K562 (cell line): ENCODE measurements around the gene PLCG2. TPM values are rescaled to one million over a fixed set of nuclear protein-coding genes. Genes with fewer than 3 reads are reported as not detected.

ENCODE experiments used
- ATAC-seq: fragments of 200-7000 bp; cut with Tn5 transposase; 3 replicates; pipeline ENCODE4 v1.9.1; 2020; ENCODE audit warnings: moderate library complexity
- BruUV-seq: library from RNA; stranded (reverse); fragments of 400-500 nt; replicated peaks from 2 replicates; lab custom pipeline; 2021; lab: Mats Ljungman, UMichigan
- CTCF ChIA-PET: fragments of 300-600 bp; formaldehyde crosslinking; extraction: SDS; loops from one replicate; lab custom pipeline; 2021; ENCODE audit warnings: low intra/inter-chr PET ratio; lab: Yijun Ruan, JAX
- POLR2A ChIA-PET: fragments of 300-600, 350-650 bp; sonication (Branson Sonifier 250); formaldehyde crosslinking; extraction: SDS; loops from one replicate; lab custom pipeline; 2021; ENCODE audit warnings: antibody characterized with exemption, inconsistent platforms; lab: Yijun Ruan, JAX
- DNase-seq, 4 experiments: peaks; one replicate each; pipeline versions ENCODE4 v3.0.0 to v3.0.0-alpha.2; 2011 to 2018; ENCODE audit warnings: low spot score in 3 of 4, mixed read lengths in 3 of 4; ENCODE audit errors: extremely low read depth in 1 of 4
- FAIRE-seq: peaks from 2 replicates; lab custom pipeline; 2011; peaks lifted over from hg19 to GRCh38; lab: Jason Lieb, UNC
- H2AFZ ChIP-seq: 2 replicates; pipeline ENCODE4 v1.6.0; 2011; ENCODE audit warnings: low read depth, low read length, control low read depth, inconsistent platforms
- H3K27ac ChIP-seq: fragments of 200-600 bp; 3 replicates; pipeline ENCODE4 v1.8.0; 2011; ENCODE audit warnings: low read depth, mild to moderate bottlenecking, control low read depth, inconsistent platforms, low read length, moderate library complexity, mixed read lengths; ENCODE audit errors: extremely low read depth
- H3K27me3 ChIP-seq, 2 experiments: fragments of 300-600 bp in 1 of 2; 2 replicates in 1 of 2; 3 replicates in 1 of 2; pipeline versions ENCODE4 v1.6.0 to v1.8.0; 2011; ENCODE audit warnings: inconsistent platforms in 2 of 2, low read length in 2 of 2, mild to moderate bottlenecking in 1 of 2, mixed read lengths in 1 of 2, moderate library complexity in 1 of 2; ENCODE audit not compliant: control insufficient read depth in 2 of 2, insufficient read depth in 2 of 2
- H3K36me3 ChIP-seq: fragments of 300-600 bp; 3 replicates; pipeline ENCODE4 v1.8.0; 2011; ENCODE audit warnings: mild to moderate bottlenecking, low read length, inconsistent platforms; ENCODE audit not compliant: control insufficient read depth, insufficient read depth
- H3K4me1 ChIP-seq, 2 experiments: fragments of 200-600 bp in 1 of 2; replicated peaks in 1 of 2; 2 replicates in 1 of 2; 3 replicates in 1 of 2; pipeline versions ENCODE4 v1.5.1 to v1.8.0; 2011; ENCODE audit warnings: inconsistent platforms in 2 of 2, low read length in 2 of 2, mild to moderate bottlenecking in 1 of 2, mixed read lengths in 1 of 2, moderate library complexity in 1 of 2; ENCODE audit not compliant: control insufficient read depth in 2 of 2, insufficient read depth in 2 of 2
- H3K4me2 ChIP-seq: 2 replicates; pipeline ENCODE4 v1.6.1; 2011; ENCODE audit warnings: low read length, control low read depth, inconsistent platforms, mixed read lengths; ENCODE audit not compliant: insufficient read depth
- H3K4me3 ChIP-seq: fragments of 200-600 bp; sonication (generic), shearing (Covaris generic); 2 replicates; pipeline ENCODE4 v1.5.1; 2016; ENCODE audit warnings: control low read depth, inconsistent platforms
- H3K79me2 ChIP-seq: fragments of 200-600 bp; 3 replicates; pipeline ENCODE4 v1.8.0; 2011; ENCODE audit warnings: low read length, inconsistent platforms; ENCODE audit not compliant: control insufficient read depth, insufficient read depth
- H3K9ac ChIP-seq, 2 experiments: 2 replicates each; pipeline versions ENCODE4 v1.6.0 to v1.6.1; 2011; ENCODE audit warnings: low read depth in 2 of 2, low read length in 2 of 2, control low read depth in 1 of 2, inconsistent platforms in 1 of 2, mild to moderate bottlenecking in 1 of 2, mixed read lengths in 1 of 2; ENCODE audit not compliant: insufficient read depth in 1 of 2
- H3K9me1 ChIP-seq: one replicate; pipeline ENCODE4 v1.6.0; 2011; ENCODE audit warnings: inconsistent platforms, mild to moderate bottlenecking, low read length, moderate library complexity; ENCODE audit not compliant: control insufficient read depth, insufficient read depth
- H3K9me3 ChIP-seq: replicated peaks from 2 replicates; pipeline ENCODE4 v1.5.1; 2011; ENCODE audit warnings: low read depth, low read length, inconsistent platforms; ENCODE audit not compliant: control insufficient read depth, insufficient read depth
- H4K20me1 ChIP-seq: replicated peaks from 2 replicates; pipeline ENCODE4 v1.6.1; 2011; ENCODE audit warnings: low read length, inconsistent platforms, mixed read lengths; ENCODE audit not compliant: control insufficient read depth, insufficient read depth
- CBFA2T2 ChIP-seq: fragments of 450-650 bp; conservative IDR thresholded peaks from 2 replicates; pipeline ENCODE4 v1.6.1; 2017; ENCODE audit warnings: mild to moderate bottlenecking
- CREB3 ChIP-seq: fragments of 450-650 bp; conservative IDR thresholded peaks from 2 replicates; pipeline ENCODE4 v1.6.1; 2016; ENCODE audit warnings: missing genetic modification characterization, low read depth, mild to moderate bottlenecking, missing compliant biosample characterization, moderate library complexity
- DACH1 ChIP-seq: fragments of 450-650 bp; IDR thresholded peaks from 2 replicates; pipeline ENCODE4 v1.6.1; 2018; ENCODE audit not compliant: partially characterized antibody
- JUNB ChIP-seq: fragments of 450-650 bp; formaldehyde crosslinking; conservative IDR thresholded peaks from 2 replicates; pipeline ENCODE4 v1.4.0; 2020; ENCODE audit warnings: mild to moderate bottlenecking
- MEIS2 ChIP-seq: fragments of 450-650 bp; IDR thresholded peaks from 2 replicates; pipeline ENCODE4 v1.6.1; 2014; ENCODE audit warnings: mild to moderate bottlenecking; ENCODE audit not compliant: partially characterized antibody
- PKNOX1 ChIP-seq: fragments of 450-650 bp; IDR thresholded peaks from 2 replicates; pipeline ENCODE4 v1.6.1; 2016
- TBP ChIP-seq: optimal IDR thresholded peaks from 2 replicates; pipeline ENCODE3; 2011; ENCODE audit warnings: low read depth, low read length, improper control_type of control experiment
- TRIM24 ChIP-seq, 2 experiments: fragments of 450-650 bp; IDR thresholded peaks; 2 replicates each; pipeline ENCODE4 v1.6.1; 2016
- XRCC3 ChIP-seq: fragments of 450-650 bp; IDR thresholded peaks from 2 replicates; pipeline ENCODE4 v1.6.1; 2017; ENCODE audit warnings: mild to moderate bottlenecking, moderate library complexity
- ZNF212 ChIP-seq: fragments of 450-650 bp; formaldehyde crosslinking; IDR thresholded peaks from 2 replicates; pipeline ENCODE4 v1.4.0; 2020; ENCODE audit warnings: mild to moderate bottlenecking
- ZNF324 ChIP-seq: fragments of 250-450 bp; sonication (Bioruptor Pico); IDR thresholded peaks from 2 replicates; pipeline ENCODE4 v1.4.0; 2020; ENCODE audit warnings: mild to moderate bottlenecking
- ZNF436 ChIP-seq: fragments of 250-450, 450-650 bp; sonication (Bioruptor Pico); formaldehyde crosslinking; IDR thresholded peaks from 2 replicates; pipeline ENCODE4 v1.7.0; 2020; ENCODE audit warnings: mild to moderate bottlenecking
- ZNF444 ChIP-seq: fragments of 250-450 bp; sonication (Bioruptor Pico); IDR thresholded peaks from 2 replicates; pipeline ENCODE4 v1.4.0; 2020; ENCODE audit warnings: mild to moderate bottlenecking, moderate library complexity
- ZSCAN32 ChIP-seq: fragments of 450-650 bp; formaldehyde crosslinking; IDR thresholded peaks from 2 replicates; pipeline ENCODE4 v1.4.0; 2020; ENCODE audit warnings: mild to moderate bottlenecking, moderate library complexity
- WGBS: fragments of 100-300 bp; shearing (Covaris generic); methylation state at CpG from one replicate; pipeline ENCODE4 v1.1.6; 2016; ENCODE audit warnings: low coverage, mixed read lengths; ENCODE audit not compliant: insufficient coverage; ENCODE audit errors: missing lambda C conversion rate; 5-methylcytosine and 5-hydroxymethylcytosine counted together
- in situ Hi-C: fragments of 300-500 bp; cut with MboI; formaldehyde crosslinking; loops from 4 replicates; pipeline ENCODE4 v1.15.0; 2018; ENCODE audit warnings: inconsistent platforms, mixed read lengths
- intact Hi-C: fragments of 100-400 bp; cut with micrococcal nuclease; formaldehyde crosslinking; loops from 2 replicates; pipeline ENCODE4 v1.14.2; 2022
- polyA plus RNA-seq, 8 experiments: library from polyadenylated mRNA; depleted of rRNA in 4 of 8; stranded (reverse) in 5 of 8; unstranded in 3 of 8; fragments of >200 nt; fragmentation: Nextera tagmentation in 2 of 8; fragmentation: Illumina TruSeq in 1 of 8; extraction: Ambion mirVana in 2 of 8; extraction: Trizol in 1 of 8; gene quantifications; 2 replicates each; pipeline versions ENCODE4 v1.2.1 to v1.2.3, GENCODE V29; 2011 to 2014; ENCODE audit warnings: inconsistent platforms in 1 of 8, missing spikeins in 1 of 8
- total RNA-seq, 7 experiments: library from RNA; depleted of rRNA in 6 of 7; stranded (reverse); fragments of >200 nt in 6 of 7; fragmentation: Illumina TruSeq in 2 of 7; extraction: Trizol in 2 of 7; gene quantifications; 2 replicates each; pipeline versions ENCODE4 v1.2.1 to v1.2.3, GENCODE V29; 2011 to 2021; ENCODE audit warnings: low replicate concordance in 1 of 7
- TF ChIP-seq, protein P1 (sequence below): fragments of 200-400 bp; formaldehyde crosslinking; IDR thresholded peaks from 2 replicates; pipeline ENCODE4 v1.6.1; 2017; ENCODE audit warnings: mild to moderate bottlenecking, low read depth, low read length, moderate library complexity

The PLCG2 gene
- total and polyA plus RNA-seq, 9 of the 15 experiments (the other 6 are each of a cell fraction or from before 2014, with no cell fraction given) = 0.94 to 7.1 (median 3.1) TPM

- TF ChIP-seq ZNF212 (CRISPR knock-in tag) (no peak), XRCC3 (no peak), CREB3 (tag) (no peak), ZSCAN32 (CRISPR knock-in tag) (no peak)
Observed at GRCh38 chr16:81885976-81886586, 107.0 kb downstream of the PLCG2 start (continued).

DNA sequence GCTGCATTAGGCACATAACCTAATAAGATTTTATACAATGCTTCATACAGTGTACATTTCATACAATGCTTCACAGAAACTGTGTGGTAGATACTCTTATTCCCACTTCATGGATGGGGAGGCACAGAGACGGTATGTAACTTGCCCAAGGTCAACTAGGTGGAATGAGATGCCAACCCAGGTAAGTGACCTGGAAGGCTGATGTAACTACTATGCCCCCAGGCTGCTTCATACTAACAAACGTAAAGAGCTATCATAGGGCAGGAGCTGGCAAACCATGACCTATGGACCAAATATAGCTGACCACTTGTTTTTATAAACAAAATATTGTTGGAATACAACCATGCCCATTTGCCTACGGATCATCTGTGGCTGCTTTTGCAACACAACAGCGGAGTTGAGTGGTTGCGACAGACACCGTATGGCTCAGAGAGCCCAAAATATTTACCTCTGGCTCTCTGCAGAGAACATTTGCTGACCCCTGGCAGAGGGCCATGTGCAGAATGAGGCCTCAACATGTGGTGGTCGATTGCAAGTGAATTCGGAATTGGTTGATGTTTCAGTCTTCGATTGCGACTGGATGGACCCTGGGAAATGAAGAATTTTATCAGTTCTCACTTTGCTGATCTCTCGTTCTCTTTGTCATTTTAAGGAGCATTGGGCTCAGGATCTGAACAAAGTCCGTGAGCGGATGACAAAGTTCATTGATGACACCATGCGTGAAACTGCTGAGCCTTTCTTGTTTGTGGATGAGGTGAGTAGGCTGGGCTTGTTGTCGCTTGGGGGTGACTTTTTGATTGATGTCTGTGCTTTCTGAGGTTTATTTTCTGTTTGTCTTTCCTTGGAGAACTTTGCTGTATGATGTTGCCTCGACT is 109.7 kb downstream of the PLCG2 start:
- H3K9ac ChIP-seq = no peak overlapping the region
- DNase-seq = no peak
- H2AFZ ChIP-seq = no peak overlapping the region
- peaks cover 12% of the 10 kb centered on the region; the same call in 1 of the 2 replicates for H4K20me1 ChIP-seq
- H3K36me3 ChIP-seq = no peaks in the 10 kb centered on the region
- 11% methylated on average over 16 of the region's 16 CpGs for WGBS
- in situ Hi-C loops (loop anchor here (10.0 kb wide), 1 partner anchor 524 kb away; no protein-coding TSS in a partner anchor), intact Hi-C loops (no loop called here)
- peaks cover 27 to 45% of the 10 kb centered on the region in 2 experiments for H3K27me3 ChIP-seq
- POLR2A ChIA-PET = interaction anchor here (0.6 to 1.6 kb wide), 6 partner anchors 10 to 48 kb away, joined by 3 to 4 read pairs (median 3); no protein-coding TSS in a partner anchor
- H3K9me3 ChIP-seq = no peaks in the 10 kb centered on the region
- no peaks in the 10 kb centered on the region for H3K79me2 ChIP-seq
- no peak for FAIRE-seq
- ATAC-seq = no peak
- BruUV-seq = no TSS peak
- H3K4me2 ChIP-seq = no peak overlapping the region
- CTCF ChIA-PET = no interaction called here
- no peak overlapping the region for H3K27ac ChIP-seq
- H3K4me1 ChIP-seq = peaks cover 5 to 6% of the 10 kb centered on the region in 2 experiments
- H3K4me3 ChIP-seq = no peak overlapping the region
- H3K9me1 ChIP-seq = no peaks in the 10 kb centered on the region
- no peak for TF ChIP-seq JUNB (CRISPR knock-in tag)
- TF ChIP-seq ZNF444 (CRISPR knock-in tag) = no peak
- no peak for TF ChIP-seq TBP
- no peak for TF ChIP-seq ZNF324 (CRISPR knock-in tag)
- TF ChIP-seq ZNF436 = no peak
- TF ChIP-seq CBFA2T2 = no peak
- TF ChIP-seq, protein P1, sequence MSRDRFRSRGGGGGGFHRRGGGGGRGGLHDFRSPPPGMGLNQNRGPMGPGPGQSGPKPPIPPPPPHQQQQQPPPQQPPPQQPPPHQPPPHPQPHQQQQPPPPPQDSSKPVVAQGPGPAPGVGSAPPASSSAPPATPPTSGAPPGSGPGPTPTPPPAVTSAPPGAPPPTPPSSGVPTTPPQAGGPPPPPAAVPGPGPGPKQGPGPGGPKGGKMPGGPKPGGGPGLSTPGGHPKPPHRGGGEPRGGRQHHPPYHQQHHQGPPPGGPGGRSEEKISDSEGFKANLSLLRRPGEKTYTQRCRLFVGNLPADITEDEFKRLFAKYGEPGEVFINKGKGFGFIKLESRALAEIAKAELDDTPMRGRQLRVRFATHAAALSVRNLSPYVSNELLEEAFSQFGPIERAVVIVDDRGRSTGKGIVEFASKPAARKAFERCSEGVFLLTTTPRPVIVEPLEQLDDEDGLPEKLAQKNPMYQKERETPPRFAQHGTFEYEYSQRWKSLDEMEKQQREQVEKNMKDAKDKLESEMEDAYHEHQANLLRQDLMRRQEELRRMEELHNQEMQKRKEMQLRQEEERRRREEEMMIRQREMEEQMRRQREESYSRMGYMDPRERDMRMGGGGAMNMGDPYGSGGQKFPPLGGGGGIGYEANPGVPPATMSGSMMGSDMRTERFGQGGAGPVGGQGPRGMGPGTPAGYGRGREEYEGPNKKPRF = no peak
- no peak for TF ChIP-seq TRIM24 (IDR thresholded peaks at IDR 0.05)
- TF ChIP-seq MEIS2 = peak; percentile 33
- no peak for TF ChIP-seq DACH1
- peak; percentile 58 for TF ChIP-seq PKNOX1
